Astrocyte (in vitro differentiated cells and primary cell): ENCODE results near the gene NAV2.

Source experiments
- CTCF ChIP-seq: IDR thresholded peaks from 2 replicates; pipeline ENCODE4 v1.5.1; 2011; ENCODE audit warnings: low read depth, mild to moderate bottlenecking, inconsistent platforms, low read length, moderate library complexity; ENCODE audit not compliant: insufficient read depth
- EZH2 ChIP-seq: IDR thresholded peaks from 2 replicates; pipeline ENCODE4 v1.6.1; 2012; ENCODE audit warnings: mild to moderate bottlenecking, low read length, inconsistent platforms; ENCODE audit not compliant: insufficient read depth

DNA sequence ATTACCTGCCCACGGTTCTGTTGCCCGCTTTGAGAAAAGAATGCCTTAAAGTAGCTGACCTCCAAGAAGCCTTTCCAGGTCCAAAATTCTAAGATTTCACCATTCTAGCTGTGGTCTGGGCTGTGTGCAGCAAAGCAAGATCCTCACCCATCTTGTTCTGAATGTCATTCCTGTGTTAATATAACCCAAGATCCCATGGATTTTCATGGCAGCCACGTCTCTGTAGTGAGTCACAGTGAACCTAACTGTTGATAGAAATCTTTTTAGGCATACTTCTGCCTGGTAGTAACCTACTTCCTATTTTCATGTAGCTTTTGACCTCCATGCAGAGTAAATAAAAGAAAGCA lies 210.0 kb downstream of the NAV2 start:
- TF ChIP-seq EZH2 (no peak), CTCF (no peak)
